Measurements from ENCODE around the gene DUS1L. TPM values are rescaled to one million over a fixed set of nuclear protein-coding genes. Genes with fewer than 3 reads are reported as not detected.

DUS1L gene
- total and polyA plus RNA-seq, 9 donors: 15.0 to 72.4 (median 62.5) TPM

- H3K27ac ChIP-seq: no peak overlapping the region
- DNase-seq: peak in 1 of 5 donors; percentile 21
- H3K36me3 ChIP-seq: no peaks in the 10 kb centered on the region
- no peaks in the 10 kb centered on the region for H3K27me3 ChIP-seq
- intact Hi-C loops (cut with DNase I): no loop called here
- H3K4me1 ChIP-seq (ENCODE audit: insufficient read depth): no peaks in the 10 kb centered on the region
- no peak overlapping the region for H3K4me3 ChIP-seq
- TF ChIP-seq POLR2A (IDR thresholded peaks at IDR 0.05): no peak
- no peak for TF ChIP-seq CTCF (IDR thresholded peaks at IDR 0.05)
- no peak for TF ChIP-seq EP300 (IDR thresholded peaks at IDR 0.05)
- 84 to 89% (median 88%) methylated on average over 22 to 25 of the region's 25 CpGs for WGBS, 3 donors
- H3K9me3 ChIP-seq: no peaks in the 10 kb centered on the region
Measured at GRCh38 chr17:82085931-82086764, 20.5 kb upstream of the DUS1L start.

GRCh38 chr17:82085031-82085861 is 19.6 kb upstream of the DUS1L start:
- intact Hi-C loops (cut with DNase I): no loop called here
- H3K4me1 ChIP-seq (ENCODE audit: insufficient read depth): no peaks in the 10 kb centered on the region
- TF ChIP-seq CTCF (IDR thresholded peaks at IDR 0.05) (no peak), EP300 (IDR thresholded peaks at IDR 0.05) (no peak), POLR2A (IDR thresholded peaks at IDR 0.05) (no peak)

GRCh38 chr17:82084373-82085030 is 18.9 kb upstream of the DUS1L start:
- Histone ChIP-seq H3K27me3 (no peaks in the 10 kb centered on the region), H3K4me1 (ENCODE audit: insufficient read depth) (no peaks in the 10 kb centered on the region), H3K4me3 (no peak overlapping the region), H3K9me3 (no peaks in the 10 kb centered on the region), H3K36me3 (no peaks in the 10 kb centered on the region), H3K27ac (no peak overlapping the region)
- DNase-seq: no peak
- intact Hi-C loops (cut with DNase I): no loop called here
- TF ChIP-seq EP300 (IDR thresholded peaks at IDR 0.05) (no peak), CTCF (IDR thresholded peaks at IDR 0.05) (no peak), POLR2A (IDR thresholded peaks at IDR 0.05) (no peak)
- 87 to 91% (median 88%) methylated on average over 29 to 31 of the region's 31 CpGs for WGBS, 3 donors

More at GRCh38 chr17:82085031-82085861, 19.6 kb upstream of the DUS1L start:
- H3K27me3 ChIP-seq: no peaks in the 10 kb centered on the region
- no peak for DNase-seq
- no peak overlapping the region for H3K4me3 ChIP-seq
- H3K27ac ChIP-seq: no peak overlapping the region
- H3K9me3 ChIP-seq: no peaks in the 10 kb centered on the region
- WGBS, 3 donors: 81 to 87% (median 84%) methylated on average over 49 of the region's 49 CpGs
- H3K36me3 ChIP-seq: no peaks in the 10 kb centered on the region
